VCaP (cell line): ENCODE results near the gene MROH2A.

ENCODE experiments used
- H3K27ac ChIP-seq: fragments of 450-650 bp; 2 replicates; pipeline ENCODE4 v1.5.1; 2017
- CTCF ChIP-seq: fragments of 450-650 bp; conservative IDR thresholded peaks from 2 replicates; pipeline ENCODE4 v1.5.1; 2017; ENCODE audit warnings: mild to moderate bottlenecking, moderate library complexity

The MROH2A gene

DNA sequence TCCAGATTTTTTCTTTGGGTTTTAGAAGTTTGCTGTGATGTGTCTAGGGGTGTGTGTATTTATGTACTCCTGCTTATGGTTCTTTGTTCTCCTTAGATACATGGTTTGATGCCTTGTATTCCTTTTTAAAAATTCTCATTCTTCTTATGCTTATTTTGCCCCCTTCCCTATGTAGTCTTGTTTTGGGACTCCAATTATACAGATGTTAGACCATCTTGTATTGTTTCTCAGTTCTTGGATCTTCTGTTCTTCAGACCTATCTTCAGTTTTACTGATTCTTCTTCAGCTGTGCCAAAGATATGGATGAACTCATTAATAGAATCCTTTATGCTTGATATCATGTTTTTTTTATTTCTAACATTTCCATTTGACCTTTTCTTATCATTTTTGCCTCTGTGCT is 104.2 kb downstream of the MROH2A start:
- no peak overlapping the region for H3K27ac ChIP-seq
- TF ChIP-seq CTCF = no peak
